HepG2 (cell line): Measurements from ENCODE around the gene ANKRD65. TPM values are rescaled to one million over a fixed set of nuclear protein-coding genes. Genes with fewer than 3 reads are reported as not detected.
A peak's percentile ranks its signal among the peaks of the same experiment; 100 is the strongest.

ENCODE experiments used
- FLYWCH1 ChIP-seq: sonication (generic); formaldehyde crosslinking; IDR thresholded peaks from 2 replicates; pipeline ENCODE4 v1.8.1; 2023; ENCODE audit warnings: mild to moderate bottlenecking, missing genetic modification reagents
- FOXM1 ChIP-seq: sonication (generic); formaldehyde crosslinking; IDR thresholded peaks from 2 replicates; pipeline ENCODE4 v1.5.0; 2020; ENCODE audit warnings: missing genetic modification reagents
- HNF4A ChIP-seq: sonication (generic); formaldehyde crosslinking; IDR thresholded peaks from 2 replicates; pipeline ENCODE4 v1.4.0; 2020; ENCODE audit warnings: missing genetic modification reagents
- PAF1 ChIP-seq: IDR thresholded peaks from 2 replicates; pipeline ENCODE4 v1.6.1; 2016; ENCODE audit warnings: missing genetic modification reagents, missing compliant biosample characterization
- RFXAP ChIP-seq: sonication (generic); formaldehyde crosslinking; IDR thresholded peaks from 2 replicates; pipeline ENCODE4 v1.4.0; 2020; ENCODE audit warnings: missing genetic modification reagents, borderline replicate concordance
- SRSF4 ChIP-seq: fragments of 200-400 bp; formaldehyde crosslinking; IDR thresholded peaks from one replicate; pipeline ENCODE4 v1.6.1; 2018; ENCODE audit warnings: mild to moderate bottlenecking, low read depth, low read length, moderate library complexity; ENCODE audit not compliant: poor library complexity, severe bottlenecking
- ZBTB21 ChIP-seq: sonication (generic); formaldehyde crosslinking; IDR thresholded peaks from 2 replicates; pipeline ENCODE4 v1.4.0; 2020; ENCODE audit warnings: missing genetic modification reagents
- ZFP82 ChIP-seq: sonication (generic); formaldehyde crosslinking; IDR thresholded peaks from 2 replicates; pipeline ENCODE4 v1.5.1; 2020; ENCODE audit warnings: mild to moderate bottlenecking, missing genetic modification reagents, borderline replicate concordance
- ZKSCAN1 ChIP-seq: fragments of 150-350 bp; IDR thresholded peaks from 2 replicates; pipeline ENCODE4 v1.6.1; 2014; ENCODE audit warnings: low read length
- ZMAT3 ChIP-seq: sonication (generic); formaldehyde crosslinking; conservative IDR thresholded peaks from 2 replicates; pipeline ENCODE4 v1.7.0; 2021; ENCODE audit warnings: missing genetic modification reagents
- ZNF205 ChIP-seq: IDR thresholded peaks from 2 replicates; pipeline ENCODE4 v1.6.1; 2018; ENCODE audit warnings: missing biosample characterization, missing genetic modification reagents
- ZNF329 ChIP-seq: sonication (generic); formaldehyde crosslinking; IDR thresholded peaks from 2 replicates; pipeline ENCODE4 v1.9.0; 2021; ENCODE audit warnings: low read depth, mild to moderate bottlenecking, missing genetic modification reagents
- ZNF562 ChIP-seq: sonication (generic); formaldehyde crosslinking; IDR thresholded peaks from 2 replicates; pipeline ENCODE4 v1.8.0; 2022; ENCODE audit warnings: missing genetic modification reagents, borderline replicate concordance
- ZNF644 ChIP-seq: IDR thresholded peaks from 2 replicates; pipeline ENCODE4 v1.6.1; 2016; ENCODE audit warnings: low read depth
- ZNF678 ChIP-seq: sonication (generic); formaldehyde crosslinking; IDR thresholded peaks from 2 replicates; pipeline ENCODE4 v1.4.0; 2020; ENCODE audit warnings: mild to moderate bottlenecking, missing genetic modification reagents
- ZNF772 ChIP-seq: sonication (generic); formaldehyde crosslinking; IDR thresholded peaks from 2 replicates; pipeline ENCODE4 v1.5.0; 2020; ENCODE audit warnings: mild to moderate bottlenecking, missing genetic modification reagents
- polyA plus RNA-seq, 8 experiments: library from polyadenylated mRNA; depleted of rRNA in 3 of 8; stranded (reverse) in 7 of 8; unstranded in 1 of 8; fragments of >200 nt; fragmentation: Illumina TruSeq in 4 of 8; extraction: Trizol in 4 of 8; gene quantifications; 2 replicates each; pipeline versions ENCODE4 v1.2.1 to v1.2.3, GENCODE V29; 2011 to 2016; ENCODE audit warnings: low read depth in 4 of 8, missing spikeins in 1 of 8, mixed read lengths in 1 of 8; ENCODE audit not compliant: insufficient read depth in 1 of 8
- total RNA-seq, 5 experiments: library from RNA; depleted of rRNA; stranded (reverse); fragments of >200 nt; fragmentation: Illumina TruSeq; extraction: Trizol; gene quantifications; 2 replicates each; pipeline ENCODE4 v1.2.3, GENCODE V29; 2016; ENCODE audit warnings: low read depth in 1 of 5
- TF ChIP-seq, protein P1 (sequence below): sonication (generic); formaldehyde crosslinking; IDR thresholded peaks from 2 replicates; pipeline ENCODE4 v1.4.0; 2020; ENCODE audit warnings: missing genetic modification reagents, mild to moderate bottlenecking, borderline replicate concordance
- TF ChIP-seq, protein P2 (sequence below): sonication (generic); formaldehyde crosslinking; IDR thresholded peaks from 2 replicates; pipeline ENCODE4 v1.4.0; 2020; ENCODE audit warnings: mild to moderate bottlenecking, missing genetic modification reagents
- TF ChIP-seq, protein P3 (sequence below): sonication (generic); formaldehyde crosslinking; IDR thresholded peaks from 2 replicates; pipeline ENCODE4 v1.5.0; 2020; ENCODE audit warnings: mild to moderate bottlenecking, missing genetic modification reagents, borderline replicate concordance
- TF ChIP-seq, protein P4 (sequence below): sonication (generic); formaldehyde crosslinking; IDR thresholded peaks from 2 replicates; pipeline ENCODE4 v1.4.0; 2020; ENCODE audit warnings: missing genetic modification reagents; ENCODE audit errors: not compliant biosample characterization
- TF ChIP-seq, protein P5 (sequence below): sonication (generic); formaldehyde crosslinking; IDR thresholded peaks from 2 replicates; pipeline ENCODE4 v1.4.0; 2020; ENCODE audit warnings: missing genetic modification reagents

Gene ANKRD65
- total and polyA plus RNA-seq, 2 of the 13 experiments (the other 11 are each of a cell fraction or from before 2014, with no cell fraction given), result 12.1 to 30.1 TPM

DNA sequence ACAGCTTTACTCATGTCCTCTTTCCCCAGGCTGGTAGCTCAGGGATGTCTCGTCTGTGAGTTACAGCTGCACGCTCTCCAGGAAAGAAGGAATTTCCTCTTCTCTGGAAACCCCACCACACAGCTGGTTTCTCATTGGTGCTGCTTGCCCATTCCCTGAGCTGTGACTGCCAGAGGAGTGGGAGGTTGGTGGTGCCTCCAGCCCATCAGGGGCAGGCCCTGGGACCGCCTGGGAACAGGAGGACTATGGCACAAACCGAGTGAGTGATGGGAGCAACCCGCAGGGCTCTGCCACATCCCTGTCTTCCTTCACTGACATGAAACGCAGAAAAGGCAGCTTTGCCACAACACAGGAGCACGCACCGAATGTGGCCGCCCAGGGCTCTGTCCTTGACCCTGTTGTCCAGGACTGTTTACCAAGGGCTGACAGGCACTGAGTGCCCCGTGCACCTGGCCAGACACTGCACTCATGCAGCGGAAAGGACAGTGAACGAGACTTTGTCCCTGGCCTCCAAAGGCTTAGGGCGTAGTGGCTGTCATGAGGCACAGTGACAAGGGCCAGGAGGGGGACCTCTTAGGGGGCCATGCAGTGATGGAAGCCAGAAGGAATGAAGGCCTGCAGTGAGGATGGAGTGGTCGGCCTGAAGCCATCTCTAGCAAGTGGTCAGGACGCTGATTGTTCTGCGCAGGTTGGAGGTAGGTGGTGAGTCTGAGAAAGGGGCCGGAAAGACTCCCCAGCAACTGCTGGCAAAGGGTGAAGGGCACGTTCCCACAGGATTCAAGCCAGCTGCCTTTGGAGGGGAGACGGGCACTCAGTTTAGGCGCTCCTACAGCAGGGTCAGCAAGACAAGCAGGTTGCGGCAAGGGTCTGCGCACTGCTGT is 20.3 kb downstream of the ANKRD65 start (continued):
- TF ChIP-seq, protein P1, sequence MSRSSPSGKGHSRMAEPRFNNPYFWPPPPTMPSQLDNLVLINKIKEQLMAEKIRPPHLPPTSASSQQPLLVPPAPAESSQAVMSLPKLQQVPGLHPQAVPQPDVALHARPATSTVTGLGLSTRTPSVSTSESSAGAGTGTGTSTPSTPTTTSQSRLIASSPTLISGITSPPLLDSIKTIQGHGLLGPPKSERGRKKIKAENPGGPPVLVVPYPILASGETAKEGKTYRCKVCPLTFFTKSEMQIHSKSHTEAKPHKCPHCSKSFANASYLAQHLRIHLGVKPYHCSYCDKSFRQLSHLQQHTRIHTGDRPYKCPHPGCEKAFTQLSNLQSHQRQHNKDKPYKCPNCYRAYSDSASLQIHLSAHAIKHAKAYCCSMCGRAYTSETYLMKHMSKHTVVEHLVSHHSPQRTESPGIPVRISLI (CRISPR knock-in tag), result peak; percentile 67; the same call in 1 of the 2 replicates
- peak; percentile 61; the same call in 1 of the 2 replicates for TF ChIP-seq ZKSCAN1
- no peak; the same call in 1 of the 2 replicates for TF ChIP-seq ZNF329 (CRISPR knock-in tag)
- TF ChIP-seq, protein P2, sequence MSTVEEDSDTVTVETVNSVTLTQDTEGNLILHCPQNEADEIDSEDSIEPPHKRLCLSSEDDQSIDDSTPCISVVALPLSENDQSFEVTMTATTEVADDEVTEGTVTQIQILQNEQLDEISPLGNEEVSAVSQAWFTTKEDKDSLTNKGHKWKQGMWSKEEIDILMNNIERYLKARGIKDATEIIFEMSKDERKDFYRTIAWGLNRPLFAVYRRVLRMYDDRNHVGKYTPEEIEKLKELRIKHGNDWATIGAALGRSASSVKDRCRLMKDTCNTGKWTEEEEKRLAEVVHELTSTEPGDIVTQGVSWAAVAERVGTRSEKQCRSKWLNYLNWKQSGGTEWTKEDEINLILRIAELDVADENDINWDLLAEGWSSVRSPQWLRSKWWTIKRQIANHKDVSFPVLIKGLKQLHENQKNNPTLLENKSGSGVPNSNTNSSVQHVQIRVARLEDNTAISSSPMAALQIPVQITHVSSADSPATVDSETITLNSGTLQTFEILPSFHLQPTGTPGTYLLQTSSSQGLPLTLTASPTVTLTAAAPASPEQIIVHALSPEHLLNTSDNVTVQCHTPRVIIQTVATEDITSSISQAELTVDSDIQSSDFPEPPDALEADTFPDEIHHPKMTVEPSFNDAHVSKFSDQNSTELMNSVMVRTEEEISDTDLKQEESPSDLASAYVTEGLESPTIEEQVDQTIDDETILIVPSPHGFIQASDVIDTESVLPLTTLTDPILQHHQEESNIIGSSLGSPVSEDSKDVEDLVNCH (CRISPR knock-in tag), result no peak
- no peak for TF ChIP-seq ZNF562 (CRISPR knock-in tag)
- TF ChIP-seq HNF4A (CRISPR knock-in tag), result peak; percentile 99
- peak; percentile 90 for TF ChIP-seq ZMAT3 (CRISPR knock-in tag)
- TF ChIP-seq ZBTB21 (CRISPR knock-in tag), result peak; percentile 70
- TF ChIP-seq RFXAP (CRISPR knock-in tag), result peak; percentile 87; the same call in 1 of the 2 replicates
- no peak for TF ChIP-seq PAF1 (CRISPR knock-in tag)
- peak; percentile 94 for TF ChIP-seq ZNF205 (CRISPR knock-in tag)
- TF ChIP-seq FLYWCH1, result no peak
- TF ChIP-seq ZNF644 (CRISPR knock-in tag), result peak; percentile 62
- TF ChIP-seq, protein P3, sequence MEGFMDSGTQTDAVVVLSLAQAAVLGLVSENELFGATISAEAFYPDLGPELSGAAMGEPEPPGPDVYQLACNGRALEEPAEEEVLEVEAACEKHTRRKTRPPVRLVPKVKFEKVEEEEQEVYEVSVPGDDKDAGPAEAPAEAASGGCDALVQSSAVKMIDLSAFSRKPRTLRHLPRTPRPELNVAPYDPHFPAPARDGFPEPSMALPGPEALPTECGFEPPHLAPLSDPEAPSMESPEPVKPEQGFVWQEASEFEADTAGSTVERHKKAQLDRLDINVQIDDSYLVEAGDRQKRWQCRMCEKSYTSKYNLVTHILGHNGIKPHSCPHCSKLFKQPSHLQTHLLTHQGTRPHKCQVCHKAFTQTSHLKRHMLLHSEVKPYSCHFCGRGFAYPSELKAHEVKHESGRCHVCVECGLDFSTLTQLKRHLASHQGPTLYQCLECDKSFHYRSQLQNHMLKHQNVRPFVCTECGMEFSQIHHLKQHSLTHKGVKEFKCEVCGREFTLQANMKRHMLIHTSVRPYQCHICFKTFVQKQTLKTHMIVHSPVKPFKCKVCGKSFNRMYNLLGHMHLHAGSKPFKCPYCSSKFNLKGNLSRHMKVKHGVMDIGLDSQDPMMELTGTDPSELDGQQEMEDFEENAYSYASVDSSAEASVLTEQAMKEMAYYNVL (CRISPR knock-in tag), result peak; percentile 89; the same call in 1 of the 2 replicates
- no peak for TF ChIP-seq ZFP82 (CRISPR knock-in tag)
- no peak for TF ChIP-seq SRSF4
- no peak for TF ChIP-seq FOXM1 (CRISPR knock-in tag)
- peak; percentile 42; the same call in 1 of the 2 replicates for TF ChIP-seq ZNF678
- TF ChIP-seq, protein P4, sequence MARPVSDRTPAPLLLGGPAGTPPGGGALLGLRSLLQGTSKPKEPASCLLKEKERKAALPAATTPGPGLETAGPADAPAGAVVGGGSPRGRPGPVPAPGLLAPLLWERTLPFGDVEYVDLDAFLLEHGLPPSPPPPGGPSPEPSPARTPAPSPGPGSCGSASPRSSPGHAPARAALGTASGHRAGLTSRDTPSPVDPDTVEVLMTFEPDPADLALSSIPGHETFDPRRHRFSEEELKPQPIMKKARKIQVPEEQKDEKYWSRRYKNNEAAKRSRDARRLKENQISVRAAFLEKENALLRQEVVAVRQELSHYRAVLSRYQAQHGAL, result no peak
- TF ChIP-seq ZNF772 (CRISPR knock-in tag), result peak; percentile 77; the same call in 1 of the 2 replicates
- TF ChIP-seq, protein P5, sequence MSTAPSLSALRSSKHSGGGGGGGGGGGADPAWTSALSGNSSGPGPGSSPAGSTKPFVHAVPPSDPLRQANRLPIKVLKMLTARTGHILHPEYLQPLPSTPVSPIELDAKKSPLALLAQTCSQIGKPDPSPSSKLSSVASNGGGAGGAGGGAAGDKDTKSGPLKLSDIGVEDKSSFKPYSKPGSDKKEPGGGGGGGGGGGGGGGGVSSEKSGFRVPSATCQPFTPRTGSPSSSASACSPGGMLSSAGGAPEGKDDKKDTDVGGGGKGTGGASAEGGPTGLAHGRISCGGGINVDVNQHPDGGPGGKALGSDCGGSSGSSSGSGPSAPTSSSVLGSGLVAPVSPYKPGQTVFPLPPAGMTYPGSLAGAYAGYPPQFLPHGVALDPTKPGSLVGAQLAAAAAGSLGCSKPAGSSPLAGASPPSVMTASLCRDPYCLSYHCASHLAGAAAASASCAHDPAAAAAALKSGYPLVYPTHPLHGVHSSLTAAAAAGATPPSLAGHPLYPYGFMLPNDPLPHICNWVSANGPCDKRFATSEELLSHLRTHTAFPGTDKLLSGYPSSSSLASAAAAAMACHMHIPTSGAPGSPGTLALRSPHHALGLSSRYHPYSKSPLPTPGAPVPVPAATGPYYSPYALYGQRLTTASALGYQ (CRISPR knock-in tag), result peak; percentile 84
